Measurements from ENCODE around the gene NCKAP1. TPM values are rescaled to one million over a fixed set of nuclear protein-coding genes. Genes with fewer than 3 reads are reported as not detected.

The NCKAP1 gene
- total RNA-seq, 1 donor from 2014 or later = 127 TPM

DNA sequence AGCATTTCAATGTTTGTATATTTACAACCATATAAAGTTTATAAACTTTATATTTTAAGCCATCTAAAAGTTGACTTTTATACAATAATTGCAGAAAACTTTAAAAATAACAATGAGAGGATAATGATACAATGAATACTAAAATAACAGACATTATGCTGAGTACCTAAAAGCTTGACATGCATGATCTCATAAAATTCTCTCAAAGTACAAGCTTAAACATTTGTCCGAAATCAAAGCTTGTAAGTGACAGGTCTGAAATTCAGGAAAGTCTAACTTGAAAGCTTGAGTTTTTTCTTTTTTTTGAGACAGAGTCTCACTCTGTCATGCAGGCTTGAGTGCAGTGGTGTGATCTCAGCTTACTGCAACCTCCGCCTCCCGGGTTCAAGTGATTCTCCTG lies 87.7 kb downstream of the NCKAP1 start:
- DNase-seq (ENCODE audit: low spot score) = no peak

GRCh38 chr2:182949572-182950189 lies 88.6 kb downstream of the NCKAP1 start:
- DNase-seq (ENCODE audit: low spot score) = no peak

GRCh38 chr2:182949052-182949451 lies 89.2 kb downstream of the NCKAP1 start:
- DNase-seq (ENCODE audit: low spot score) = no peak

DNA sequence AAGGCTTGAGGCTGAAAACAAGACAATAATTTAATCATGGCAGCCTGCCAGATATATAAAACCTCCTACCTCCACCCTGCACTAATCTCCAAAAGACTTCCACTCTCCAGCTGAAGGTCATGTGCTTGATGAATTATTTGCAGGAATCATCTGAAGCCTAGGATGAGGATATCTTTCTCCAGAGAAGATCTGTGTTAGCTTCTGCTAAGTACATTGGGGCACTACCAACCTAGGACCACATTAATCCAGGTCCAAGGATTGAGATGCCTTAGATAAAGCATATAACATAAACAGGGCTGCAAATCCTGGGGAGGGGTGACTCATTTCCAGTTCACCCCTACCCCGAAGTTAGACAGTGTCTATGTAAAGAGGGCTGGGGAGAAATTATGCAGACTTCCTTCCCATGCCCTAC lies 91.3 kb downstream of the NCKAP1 start:
- no peak for DNase-seq (ENCODE audit: low spot score)

DNA sequence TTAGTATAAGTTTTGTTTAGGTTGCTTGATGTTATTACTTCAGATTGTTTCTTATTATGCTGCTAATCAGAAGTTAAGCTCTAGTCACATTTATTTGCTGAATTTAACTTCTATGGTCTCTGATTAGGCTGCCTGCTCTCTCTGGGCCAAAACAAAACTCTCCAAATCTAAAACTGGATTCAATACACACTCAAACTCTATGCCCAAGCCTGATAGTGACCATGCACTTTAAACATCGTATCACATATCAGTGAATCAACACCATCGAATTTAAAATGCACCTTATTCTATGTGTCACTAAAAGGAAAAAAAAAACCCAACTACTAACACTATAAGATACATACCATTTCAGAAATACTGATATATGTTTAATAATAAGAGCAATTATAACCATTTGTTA lies 94.9 kb downstream of the NCKAP1 start:
- DNase-seq (ENCODE audit: low spot score) = no peak

- no peak for DNase-seq (ENCODE audit: low spot score)
Observed at GRCh38 chr2:182942756-182943155, 95.5 kb downstream of the NCKAP1 start.

GRCh38 chr2:182941919-182942318 lies 96.3 kb downstream of the NCKAP1 start:
- no peak for DNase-seq (ENCODE audit: low spot score)

DNA sequence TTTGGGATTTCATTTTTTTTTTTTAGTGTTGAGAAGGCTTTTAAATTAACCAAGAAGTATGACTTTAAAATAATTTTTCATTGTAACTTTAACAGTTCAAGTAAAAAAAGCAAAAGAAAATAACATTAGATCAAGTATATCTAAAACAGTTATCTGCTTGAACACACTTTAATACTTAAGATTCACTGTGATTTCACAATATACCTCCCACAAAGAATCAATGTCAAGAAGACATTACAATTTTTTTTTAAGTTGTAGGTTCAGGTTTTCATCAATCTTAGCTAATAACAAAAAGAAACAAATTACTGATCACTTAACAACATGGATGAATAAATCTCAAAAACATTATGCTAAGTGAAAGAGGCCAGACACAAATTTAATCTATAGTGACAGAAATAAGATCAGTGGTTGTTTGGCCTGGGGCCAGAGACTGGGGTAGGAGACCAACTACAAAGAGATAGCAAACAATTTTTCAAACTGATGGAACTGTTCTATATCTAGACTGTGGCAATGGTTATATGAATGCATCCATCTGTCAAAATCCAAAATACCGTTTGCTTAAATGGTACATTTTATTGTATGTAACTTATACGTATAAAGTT lies 97.0 kb downstream of the NCKAP1 start:
- DNase-seq (ENCODE audit: low spot score) = no peak

- no peak for DNase-seq (ENCODE audit: low spot score)
Observed at GRCh38 chr2:182937870-182938269, 100.4 kb downstream of the NCKAP1 start.

- no peak for DNase-seq (ENCODE audit: low spot score)
Observed at GRCh38 chr2:182933629-182934028, 104.6 kb downstream of the NCKAP1 start.

- no peak for DNase-seq (ENCODE audit: low spot score)
Observed at GRCh38 chr2:182929972-182930371, 108.3 kb downstream of the NCKAP1 start.

DNA sequence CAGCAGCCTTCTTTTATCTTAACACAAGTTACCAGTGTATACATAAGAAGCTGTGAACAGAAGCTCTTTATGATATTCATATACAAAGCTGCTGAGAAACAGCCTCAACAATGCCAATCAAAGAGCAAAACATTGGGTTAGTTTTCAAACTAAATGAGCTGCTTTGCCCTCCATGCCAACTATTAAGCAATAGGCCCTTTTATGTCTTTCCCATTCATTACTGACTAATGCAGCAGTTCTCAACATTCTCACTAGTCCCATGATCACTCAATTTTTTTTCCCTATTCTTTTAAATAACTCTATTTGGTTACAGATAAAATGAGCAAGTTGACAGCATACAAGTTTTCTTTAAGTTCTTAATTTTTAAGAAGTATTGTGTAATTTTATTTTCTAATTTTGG lies 114.0 kb downstream of the NCKAP1 start:
- DNase-seq (ENCODE audit: low spot score) = no peak

- no peak for DNase-seq (ENCODE audit: low spot score)
Observed at GRCh38 chr2:182921234-182921633, 117.0 kb downstream of the NCKAP1 start.

DNA sequence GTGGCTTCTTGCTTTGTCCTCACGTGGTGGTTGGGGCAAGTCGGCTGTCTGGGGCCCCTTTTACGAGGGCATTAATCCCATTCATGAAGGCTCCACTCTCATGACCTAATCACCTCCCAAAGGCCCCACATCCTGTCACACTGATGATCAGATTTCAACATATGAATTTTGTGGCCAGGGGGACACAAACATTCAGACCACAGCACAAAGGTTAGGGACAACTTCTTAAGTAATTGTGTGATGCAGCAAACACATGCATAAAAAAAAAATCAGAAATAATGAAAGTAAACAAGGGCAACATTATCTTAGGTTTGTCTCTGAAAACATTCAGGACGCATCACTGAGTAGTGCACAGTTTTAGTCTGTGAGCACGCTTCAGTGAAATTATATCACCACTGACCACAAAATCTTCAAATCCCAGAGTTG lies 117.6 kb downstream of the NCKAP1 start:
- DNase-seq (ENCODE audit: low spot score) = no peak

DNA sequence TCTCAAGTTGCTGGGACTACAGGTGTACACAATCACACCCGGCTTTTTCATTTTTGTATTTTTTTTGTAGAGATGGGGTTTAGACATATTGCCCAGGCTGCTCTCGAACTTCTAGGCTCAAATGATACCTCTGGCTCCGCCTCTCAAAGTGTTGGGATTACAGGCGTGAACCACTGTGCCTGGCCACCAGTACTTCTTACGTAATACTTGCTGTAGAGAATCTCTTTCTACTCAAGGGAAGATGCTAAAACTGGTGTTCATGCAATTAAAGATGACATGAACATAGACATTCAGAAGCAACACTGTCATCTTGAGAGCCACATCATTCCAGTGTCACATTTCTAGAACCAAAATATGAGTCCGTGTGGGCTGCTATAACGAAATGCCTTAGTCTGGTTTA lies 118.2 kb downstream of the NCKAP1 start:
- DNase-seq (ENCODE audit: low spot score) = no peak

GRCh38 chr2:182918961-182919652 lies 119.2 kb downstream of the NCKAP1 start:
- no peak for DNase-seq (ENCODE audit: low spot score)

- DNase-seq (ENCODE audit: low spot score) = no peak
Observed at GRCh38 chr2:182917924-182918323, 120.3 kb downstream of the NCKAP1 start.

GRCh38 chr2:182916417-182916816 lies 121.8 kb downstream of the NCKAP1 start:
- DNase-seq (ENCODE audit: low spot score) = no peak

DNA sequence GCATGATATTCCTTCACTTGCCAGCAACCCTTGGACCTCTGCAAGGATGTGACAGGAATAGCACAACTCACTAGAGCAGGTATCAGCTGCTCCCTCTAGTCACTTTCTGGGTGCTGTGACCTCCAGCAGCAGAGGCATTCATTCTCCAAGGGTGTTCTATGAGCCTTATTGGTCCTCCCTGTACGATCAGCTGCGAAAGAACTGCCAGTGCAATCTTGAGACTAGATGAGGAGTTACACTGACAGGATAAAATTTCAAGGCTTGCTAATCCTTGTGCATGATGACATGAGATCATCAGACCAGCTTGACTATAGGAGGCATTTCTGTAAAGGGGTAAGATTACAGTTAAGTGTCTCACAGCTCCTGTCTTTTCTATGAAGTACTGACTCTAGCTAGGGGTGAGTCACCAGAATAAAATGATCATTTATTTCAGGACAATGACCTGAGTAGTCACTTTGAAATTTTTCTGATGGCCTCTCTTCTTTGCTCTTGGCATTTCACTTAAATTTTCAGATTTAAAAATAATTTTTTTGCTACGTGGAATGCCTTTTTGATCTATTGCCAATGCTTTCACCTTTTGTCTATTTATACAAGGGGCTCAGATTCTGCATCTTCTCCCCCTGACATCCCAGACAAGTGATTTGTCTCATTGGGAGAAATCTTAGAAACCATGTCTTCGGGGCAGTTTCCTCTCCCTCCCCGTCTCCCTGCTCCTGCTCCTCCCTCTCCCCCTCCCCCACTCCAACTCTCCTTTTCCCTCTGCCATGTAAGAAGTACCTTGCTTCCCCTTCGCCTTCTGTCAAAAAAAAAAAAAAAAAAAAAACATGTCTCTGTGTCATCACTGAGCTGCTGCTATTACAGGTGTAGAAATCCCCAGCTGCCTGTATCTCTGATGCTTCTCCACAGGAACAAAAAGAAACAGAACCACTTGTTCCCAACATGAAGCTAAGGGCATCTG lies 122.6 kb downstream of the NCKAP1 start:
- no peak for DNase-seq (ENCODE audit: low spot score)

DNA sequence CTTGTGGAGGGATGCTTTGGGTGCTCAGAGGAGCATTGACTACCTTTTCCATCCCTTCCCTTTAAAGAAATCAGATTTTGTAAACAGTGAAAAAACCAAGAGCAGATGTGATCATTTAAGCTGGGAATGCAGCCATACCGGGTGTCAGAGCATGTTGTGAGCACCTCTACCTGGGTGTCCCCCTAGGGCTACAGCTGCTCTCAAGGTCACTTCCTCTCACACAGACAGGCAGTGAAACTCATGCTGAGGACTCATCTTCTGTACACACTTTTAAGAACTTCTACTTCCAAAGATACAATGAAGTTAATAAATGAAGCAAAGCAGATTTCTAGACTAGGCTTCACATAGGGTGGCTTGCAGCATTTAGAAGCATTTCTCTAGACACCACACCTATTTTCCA lies 123.4 kb downstream of the NCKAP1 start:
- no peak for DNase-seq (ENCODE audit: low spot score)

DNA sequence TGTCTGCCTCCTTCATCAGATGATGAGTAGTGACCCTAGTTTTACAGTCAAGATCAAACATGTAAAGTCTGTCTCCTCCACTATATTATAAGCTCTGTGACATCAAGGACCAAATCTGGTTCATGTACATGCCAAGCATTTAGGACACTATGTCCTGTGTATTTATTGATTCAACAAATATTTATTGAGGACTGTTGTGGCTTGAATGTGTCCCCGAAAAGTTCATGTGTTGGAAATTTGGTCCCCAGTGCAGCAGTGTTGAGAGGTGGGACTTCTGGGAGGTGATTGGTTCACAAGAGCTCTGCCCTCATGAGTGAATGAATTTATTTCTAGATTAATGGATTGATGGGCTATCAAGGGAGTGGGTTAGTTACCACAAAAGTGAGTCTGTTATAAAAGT lies 125.2 kb downstream of the NCKAP1 start:
- DNase-seq (ENCODE audit: low spot score) = no peak

DNA sequence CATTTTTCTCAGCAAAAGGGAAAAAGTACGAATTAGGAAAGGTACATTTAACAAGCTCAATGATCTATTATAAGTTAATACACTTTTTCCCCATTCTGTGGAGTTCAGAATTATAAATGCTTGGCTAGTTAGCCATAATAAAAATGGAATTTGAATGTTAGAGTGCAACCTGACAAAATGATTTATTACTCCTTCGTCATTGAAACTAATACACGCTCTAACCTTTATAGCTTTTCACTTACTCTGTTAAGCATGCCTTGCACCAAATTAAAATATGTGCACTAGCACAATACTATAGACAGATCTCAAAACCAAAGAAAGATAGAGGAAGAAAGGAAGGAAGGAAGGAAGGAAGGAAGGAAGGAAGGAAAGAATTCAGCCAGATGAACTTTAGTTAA lies 125.7 kb downstream of the NCKAP1 start:
- DNase-seq (ENCODE audit: low spot score) = no peak

Measured in mesenteric fat pad (tissue), 1 donor.